GM18909 (cell line): ENCODE measurements around the gene MGMT.

Source experiments
- ATAC-seq: cut with Tn5 transposase; IDR thresholded peaks from one replicate; pipeline ENCODE4 v1.9.1; 2021; ENCODE audit warnings: mild to moderate bottlenecking; ENCODE audit not compliant: unreplicated experiment, poor library complexity

The MGMT gene

GRCh38 chr10:129808092-129808983, 341.3 kb downstream of the MGMT start:
- ATAC-seq = no peak

GRCh38 chr10:129809431-129809830, 342.4 kb downstream of the MGMT start:
- ATAC-seq = no peak

GRCh38 chr10:129809841-129810240, 342.8 kb downstream of the MGMT start:
- no peak for ATAC-seq

GRCh38 chr10:129811208-129811607, 344.2 kb downstream of the MGMT start:
- no peak for ATAC-seq

GRCh38 chr10:129812398-129812797, 345.4 kb downstream of the MGMT start:
- no peak for ATAC-seq

GRCh38 chr10:129814681-129815646, 347.9 kb downstream of the MGMT start:
- ATAC-seq = no peak

GRCh38 chr10:129815898-129816655, 349.0 kb downstream of the MGMT start:
- ATAC-seq = no peak

- ATAC-seq = no peak
Observed at GRCh38 chr10:129816656-129817045, 349.6 kb downstream of the MGMT start.
